Liver (tissue), 9 donors: ENCODE data around the gene GJB2. TPM values are rescaled to one million over a fixed set of nuclear protein-coding genes. Genes with fewer than 3 reads are reported as not detected.

Experiments used
- DNase-seq: peaks from one replicate; pipeline ENCODE4 v3.0.0-alpha.2; 2017; ENCODE audit warnings: low spot score
- H3K27ac ChIP-seq, 2 donors: one replicate each; pipeline ENCODE4 v1.7.0; 2013; ENCODE audit warnings: inconsistent platforms in 2 of 2, low read length in 2 of 2, control low read depth in 1 of 2, low read depth in 1 of 2, mild to moderate bottlenecking in 1 of 2
- H3K27me3 ChIP-seq, 4 donors: one replicate each; pipeline versions ENCODE4 v1.6.1 to v1.7.0; 2013; ENCODE audit warnings: low read length in 3 of 4, inconsistent platforms in 1 of 4, mild to moderate bottlenecking in 1 of 4, moderate library complexity in 1 of 4; ENCODE audit not compliant: control insufficient read depth in 4 of 4, insufficient read depth in 4 of 4
- H3K36me3 ChIP-seq, 4 donors: one replicate each; pipeline versions ENCODE4 v1.6.1 to v1.7.0; 2013; ENCODE audit warnings: low read length in 3 of 4, mild to moderate bottlenecking in 3 of 4, low read depth in 1 of 4, moderate library complexity in 1 of 4; ENCODE audit not compliant: control insufficient read depth in 4 of 4, insufficient read depth in 3 of 4
- H3K4me1 ChIP-seq, 4 donors: one replicate each; pipeline versions ENCODE4 v1.6.1 to v1.7.0; 2013; ENCODE audit warnings: low read length in 3 of 4, mild to moderate bottlenecking in 3 of 4, moderate library complexity in 1 of 4; ENCODE audit not compliant: control insufficient read depth in 4 of 4, insufficient read depth in 4 of 4
- H3K4me3 ChIP-seq, 3 donors: one replicate each; pipeline versions ENCODE4 v1.6.1 to v1.7.0; 2013; ENCODE audit warnings: low read length in 3 of 3, control low read depth in 1 of 3, low read depth in 1 of 3, mild to moderate bottlenecking in 1 of 3
- H3K9ac ChIP-seq, 2 donors: one replicate each; pipeline ENCODE4 v1.7.0; 2013; ENCODE audit warnings: low read length in 2 of 2, mild to moderate bottlenecking in 2 of 2, moderate library complexity in 2 of 2, control low read depth in 1 of 2, low read depth in 1 of 2
- H3K9me3 ChIP-seq, 4 donors: one replicate each; pipeline versions ENCODE4 v1.6.1 to v1.7.0; 2013; ENCODE audit warnings: low read length in 3 of 4; ENCODE audit not compliant: control insufficient read depth in 4 of 4
- EGR1 ChIP-seq, 2 donors: IDR thresholded peaks; 2 replicates each; pipeline ENCODE4 v1.6.1; 2016 to 2018; ENCODE audit warnings: antibody characterized with exemption in 2 of 2, low read depth in 2 of 2
- FOXA1 ChIP-seq: IDR thresholded peaks from 2 replicates; pipeline ENCODE4 v1.6.1; 2016; ENCODE audit warnings: antibody characterized with exemption
- FOXA2 ChIP-seq: IDR thresholded peaks from 2 replicates; pipeline ENCODE4 v1.6.1; 2016; ENCODE audit warnings: antibody characterized with exemption
- GABPA ChIP-seq, 2 donors: IDR thresholded peaks in 1 of 2; conservative IDR thresholded peaks in 1 of 2; 2 replicates each; pipeline ENCODE4 v1.6.1; 2016; ENCODE audit warnings: antibody characterized with exemption in 2 of 2, mild to moderate bottlenecking in 1 of 2, moderate library complexity in 1 of 2
- HNF4A ChIP-seq, 2 donors: conservative IDR thresholded peaks; 2 replicates each; pipeline ENCODE4 v1.6.1; 2016; ENCODE audit warnings: antibody characterized with exemption in 2 of 2, mild to moderate bottlenecking in 2 of 2
- HNF4G ChIP-seq: IDR thresholded peaks from 2 replicates; pipeline ENCODE4 v1.6.1; 2016; ENCODE audit warnings: antibody characterized with exemption
- JUND ChIP-seq, 2 donors: IDR thresholded peaks; 2 replicates each; pipeline ENCODE4 v1.6.1; 2016; ENCODE audit warnings: antibody characterized with exemption in 2 of 2
- MAX ChIP-seq: IDR thresholded peaks from 2 replicates; pipeline ENCODE4 v1.6.1; 2016; ENCODE audit warnings: antibody characterized with exemption
- NR2F2 ChIP-seq: IDR thresholded peaks from 2 replicates; pipeline ENCODE4 v1.6.1; 2016; ENCODE audit warnings: antibody characterized with exemption
- RAD21 ChIP-seq, 2 donors: IDR thresholded peaks; 2 replicates each; pipeline ENCODE4 v1.6.1; 2016; ENCODE audit warnings: antibody characterized with exemption in 2 of 2, mild to moderate bottlenecking in 2 of 2
- REST ChIP-seq: IDR thresholded peaks from 2 replicates; pipeline ENCODE4 v1.6.1; 2016; ENCODE audit warnings: antibody characterized with exemption, mild to moderate bottlenecking
- RXRA ChIP-seq, 2 donors: IDR thresholded peaks; 2 replicates each; pipeline ENCODE4 v1.6.1; 2017 to 2018; ENCODE audit warnings: antibody characterized with exemption in 2 of 2, mild to moderate bottlenecking in 1 of 2
- SP1 ChIP-seq: IDR thresholded peaks from 2 replicates; pipeline ENCODE4 v1.6.1; 2018; ENCODE audit warnings: antibody characterized with exemption, mild to moderate bottlenecking
- TAF1 ChIP-seq: conservative IDR thresholded peaks from 2 replicates; pipeline ENCODE4 v1.6.1; 2016; ENCODE audit warnings: antibody characterized with exemption, mild to moderate bottlenecking
- YY1 ChIP-seq: IDR thresholded peaks from 2 replicates; pipeline ENCODE4 v1.6.1; 2016; ENCODE audit warnings: antibody characterized with exemption, mild to moderate bottlenecking
- WGBS: extraction: QIAGEN DNeasy Blood & Tissue Kit; methylation state at CpG from one replicate; pipeline ENCODE4 v1.1.7; 2013; 5-methylcytosine and 5-hydroxymethylcytosine counted together
- polyA plus RNA-seq, 2 donors: library from polyadenylated mRNA; stranded (reverse) in 1 of 2; unstranded in 1 of 2; fragments of 200-250 nt in 1 of 2; fragments of >200 nt in 1 of 2; fragmentation: Nextera tagmentation in 1 of 2; extraction: Ambion mirVana in 1 of 2; gene quantifications; one replicate each; pipeline versions ENCODE4 v1.2.1 to v1.2.3, GENCODE V29; 2013 to 2015
- total RNA-seq, 2 donors: library from RNA; depleted of rRNA; stranded (reverse); fragments of >200 nt; gene quantifications; one replicate each; pipeline ENCODE4 v1.2.3, GENCODE V29; 2014
- TF ChIP-seq, protein P1 (sequence below): IDR thresholded peaks from 2 replicates; pipeline ENCODE4 v1.6.1; 2016; ENCODE audit warnings: antibody characterized with exemption
- TF ChIP-seq, protein P2 (sequence below): fragments of 150-350 bp; IDR thresholded peaks from 2 replicates; pipeline ENCODE4 v1.5.1; 2017; ENCODE audit warnings: improper control_type of control experiment, low read depth, low read length; ENCODE audit not compliant: missing input control
- TF ChIP-seq, protein P3 (sequence below): IDR thresholded peaks from 2 replicates; pipeline ENCODE4 v1.6.1; 2016; ENCODE audit warnings: antibody characterized with exemption
- donor health status: healthy.
- donor health status: healthy.
- donor health status: healthy.
- donor health status: healthy.
- donor health status: healthy.

Gene GJB2
- total and polyA plus RNA-seq, 4 donors = 8.0 to 50.1 (median 20.6) TPM

GRCh38 chr13:20144141-20144850 is 48.4 kb downstream of the GJB2 start:
- 84% methylated on average over 12 of the region's 12 CpGs for WGBS
- no peak for TF ChIP-seq MAX
- TF ChIP-seq JUND (IDR thresholded peaks at IDR 0.05) = no peak
- TF ChIP-seq RXRA (IDR thresholded peaks at IDR 0.05) = no peak
- no peak for TF ChIP-seq FOXA1
- TF ChIP-seq SP1 = no peak
- no peak for TF ChIP-seq NR2F2
- no peak for TF ChIP-seq TAF1
- no peak for TF ChIP-seq EGR1 (IDR thresholded peaks at IDR 0.05; ENCODE audit: low read depth in 2 of 2)
- no peak for TF ChIP-seq GABPA (IDR thresholded peaks at IDR 0.05 in 1 of 2, conservative IDR thresholded peaks at IDR 0.05 in 1 of 2)
- TF ChIP-seq HNF4A (conservative IDR thresholded peaks at IDR 0.05) = no peak
- TF ChIP-seq, protein P1, sequence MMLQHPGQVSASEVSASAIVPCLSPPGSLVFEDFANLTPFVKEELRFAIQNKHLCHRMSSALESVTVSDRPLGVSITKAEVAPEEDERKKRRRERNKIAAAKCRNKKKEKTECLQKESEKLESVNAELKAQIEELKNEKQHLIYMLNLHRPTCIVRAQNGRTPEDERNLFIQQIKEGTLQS = no peak
- TF ChIP-seq HNF4G = no peak
- no peak for TF ChIP-seq FOXA2
- TF ChIP-seq, protein P2, sequence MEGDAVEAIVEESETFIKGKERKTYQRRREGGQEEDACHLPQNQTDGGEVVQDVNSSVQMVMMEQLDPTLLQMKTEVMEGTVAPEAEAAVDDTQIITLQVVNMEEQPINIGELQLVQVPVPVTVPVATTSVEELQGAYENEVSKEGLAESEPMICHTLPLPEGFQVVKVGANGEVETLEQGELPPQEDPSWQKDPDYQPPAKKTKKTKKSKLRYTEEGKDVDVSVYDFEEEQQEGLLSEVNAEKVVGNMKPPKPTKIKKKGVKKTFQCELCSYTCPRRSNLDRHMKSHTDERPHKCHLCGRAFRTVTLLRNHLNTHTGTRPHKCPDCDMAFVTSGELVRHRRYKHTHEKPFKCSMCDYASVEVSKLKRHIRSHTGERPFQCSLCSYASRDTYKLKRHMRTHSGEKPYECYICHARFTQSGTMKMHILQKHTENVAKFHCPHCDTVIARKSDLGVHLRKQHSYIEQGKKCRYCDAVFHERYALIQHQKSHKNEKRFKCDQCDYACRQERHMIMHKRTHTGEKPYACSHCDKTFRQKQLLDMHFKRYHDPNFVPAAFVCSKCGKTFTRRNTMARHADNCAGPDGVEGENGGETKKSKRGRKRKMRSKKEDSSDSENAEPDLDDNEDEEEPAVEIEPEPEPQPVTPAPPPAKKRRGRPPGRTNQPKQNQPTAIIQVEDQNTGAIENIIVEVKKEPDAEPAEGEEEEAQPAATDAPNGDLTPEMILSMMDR = no peak
- TF ChIP-seq, protein P3, sequence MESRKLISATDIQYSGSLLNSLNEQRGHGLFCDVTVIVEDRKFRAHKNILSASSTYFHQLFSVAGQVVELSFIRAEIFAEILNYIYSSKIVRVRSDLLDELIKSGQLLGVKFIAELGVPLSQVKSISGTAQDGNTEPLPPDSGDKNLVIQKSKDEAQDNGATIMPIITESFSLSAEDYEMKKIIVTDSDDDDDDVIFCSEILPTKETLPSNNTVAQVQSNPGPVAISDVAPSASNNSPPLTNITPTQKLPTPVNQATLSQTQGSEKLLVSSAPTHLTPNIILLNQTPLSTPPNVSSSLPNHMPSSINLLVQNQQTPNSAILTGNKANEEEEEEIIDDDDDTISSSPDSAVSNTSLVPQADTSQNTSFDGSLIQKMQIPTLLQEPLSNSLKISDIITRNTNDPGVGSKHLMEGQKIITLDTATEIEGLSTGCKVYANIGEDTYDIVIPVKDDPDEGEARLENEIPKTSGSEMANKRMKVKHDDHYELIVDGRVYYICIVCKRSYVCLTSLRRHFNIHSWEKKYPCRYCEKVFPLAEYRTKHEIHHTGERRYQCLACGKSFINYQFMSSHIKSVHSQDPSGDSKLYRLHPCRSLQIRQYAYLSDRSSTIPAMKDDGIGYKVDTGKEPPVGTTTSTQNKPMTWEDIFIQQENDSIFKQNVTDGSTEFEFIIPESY = no peak
- no peak for TF ChIP-seq YY1
- TF ChIP-seq REST = no peak
- TF ChIP-seq RAD21 (IDR thresholded peaks at IDR 0.05) = no peak

More at GRCh38 chr13:20144141-20144850, 48.4 kb downstream of the GJB2 start:
- Histone ChIP-seq H3K27me3 (peaks cover 0 to 9% (median 2%) of the 10 kb centered on the region in 4 donors), H3K36me3 (no peaks in the 10 kb centered on the region), H3K4me3 (no peak overlapping the region), H3K9me3 (no peaks in the 10 kb centered on the region), H3K9ac (no peak overlapping the region), H3K27ac (no peak overlapping the region), H3K4me1 (peaks cover 0 to 2% (median 0%) of the 10 kb centered on the region in 4 donors)
- DNase-seq = no peak
